ENCODE results near the gene PAWR.
A peak's percentile ranks its signal among the peaks of the same experiment; 100 is the strongest.

The PAWR gene, protein sequence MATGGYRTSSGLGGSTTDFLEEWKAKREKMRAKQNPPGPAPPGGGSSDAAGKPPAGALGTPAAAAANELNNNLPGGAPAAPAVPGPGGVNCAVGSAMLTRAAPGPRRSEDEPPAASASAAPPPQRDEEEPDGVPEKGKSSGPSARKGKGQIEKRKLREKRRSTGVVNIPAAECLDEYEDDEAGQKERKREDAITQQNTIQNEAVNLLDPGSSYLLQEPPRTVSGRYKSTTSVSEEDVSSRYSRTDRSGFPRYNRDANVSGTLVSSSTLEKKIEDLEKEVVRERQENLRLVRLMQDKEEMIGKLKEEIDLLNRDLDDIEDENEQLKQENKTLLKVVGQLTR

DNA sequence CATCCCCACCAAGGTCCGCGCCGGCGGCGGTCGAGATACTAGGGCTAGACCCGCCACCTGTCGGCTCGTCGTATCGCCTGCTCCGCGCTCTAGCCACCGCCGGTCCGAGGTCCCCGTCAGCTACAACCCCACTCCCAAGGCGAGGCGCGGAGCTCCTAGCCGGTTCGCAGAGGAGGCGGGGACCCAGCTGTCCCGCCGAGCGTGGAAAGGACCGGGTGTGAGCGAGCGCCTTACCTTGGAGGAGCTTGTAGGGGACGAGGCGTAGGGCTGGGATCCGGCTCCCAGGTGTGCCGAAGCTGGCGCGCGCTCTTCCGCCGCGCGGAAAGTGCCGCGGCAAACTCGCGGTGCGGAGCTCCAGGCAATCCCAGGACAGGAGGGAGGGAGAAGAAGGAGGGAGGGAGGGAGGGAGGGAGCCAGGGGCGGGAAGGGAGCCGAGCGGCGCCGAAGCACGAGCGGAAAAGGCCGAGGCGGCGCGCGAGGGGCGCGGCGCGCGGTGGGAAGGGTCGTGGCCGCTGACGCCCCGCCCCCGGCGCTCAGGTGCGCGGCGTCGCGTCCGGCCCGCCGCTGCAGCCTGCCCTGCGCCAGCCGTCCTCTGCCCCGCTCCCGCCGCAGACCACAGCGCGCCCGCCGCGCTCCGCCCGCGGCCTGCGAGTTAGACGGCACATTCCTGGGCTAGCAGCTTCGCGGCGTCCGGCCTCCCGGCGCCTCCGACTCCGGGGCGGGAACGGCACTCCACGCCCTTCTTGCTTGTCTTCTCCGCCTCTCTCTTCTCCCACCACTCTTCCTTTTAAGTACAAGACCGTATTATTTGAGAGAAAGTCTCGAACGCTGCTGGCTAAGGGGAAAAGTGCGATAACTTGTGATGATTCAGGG, at the start of gene PAWR:
PAWR (minus strand) TSS at position 327 of the 873 bp plus-strand sequence. CDS start 720 bp downstream, outside the sequence.
- DNase-seq (ENCODE audit: low read depth), result peak; percentile 84
- H3K27me3 ChIP-seq (replicated peaks; ENCODE audit: control insufficient read depth, insufficient read depth, low read length), result no peaks in the 10 kb centered on the region
- peaks cover 8% of the 10 kb centered on the region for H3K4me1 ChIP-seq (ENCODE audit: control insufficient read depth, insufficient read depth, low read length)
- H3K36me3 ChIP-seq (ENCODE audit: control insufficient read depth, insufficient read depth, low read length, severe bottlenecking), result no peaks in the 10 kb centered on the region
- H3K4me3 ChIP-seq (ENCODE audit: low read length), result peak within 1 kb of the TSS; percentile 86
- H3K9me3 ChIP-seq (ENCODE audit: control insufficient read depth, low read length), result no peaks in the 10 kb centered on the region
- peak within 1 kb of the TSS; percentile 79 for H3K9ac ChIP-seq (ENCODE audit: low read length)

DNA sequence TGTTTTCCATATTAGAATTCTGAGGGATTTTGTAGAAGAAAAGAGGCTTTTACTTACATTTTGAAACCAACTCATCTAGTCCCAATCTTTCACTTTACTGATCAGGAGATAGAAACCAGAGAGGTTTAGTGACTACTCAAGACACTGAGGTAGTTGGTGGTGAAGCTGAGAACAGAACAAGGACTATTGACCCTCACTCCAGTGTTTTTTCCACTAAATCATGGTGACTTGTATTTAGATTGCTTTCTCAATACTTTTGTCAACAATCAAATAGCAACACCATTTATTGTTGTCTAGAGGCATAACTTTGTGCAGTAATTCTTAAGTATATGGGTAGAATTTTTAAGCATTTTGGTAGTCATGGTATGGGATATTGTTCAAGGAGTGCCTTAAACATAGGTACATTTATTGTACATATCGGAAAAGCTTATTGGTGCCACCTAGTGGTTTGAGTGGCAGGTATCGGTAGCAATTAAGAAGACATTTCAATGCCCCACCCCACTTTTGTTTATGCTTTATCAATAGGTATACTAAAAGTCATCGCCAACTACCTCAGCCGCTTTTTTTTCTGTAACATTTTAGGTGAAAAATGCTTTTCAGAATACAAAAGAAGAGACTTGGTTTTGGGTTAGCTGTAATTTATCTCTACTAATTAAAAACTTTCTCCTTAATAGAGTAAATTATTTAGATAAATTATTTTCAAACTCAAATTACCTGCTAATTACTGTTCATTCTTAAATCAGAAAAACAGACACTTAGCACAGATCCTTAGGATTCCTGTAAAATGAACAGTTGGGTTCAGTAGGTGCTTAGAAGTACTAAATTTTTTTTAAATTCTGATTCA, 47.3 kb upstream of the PAWR start:
- H3K9me3 ChIP-seq (ENCODE audit: control insufficient read depth, low read length), result no peaks in the 10 kb centered on the region
- peak; percentile 84 for DNase-seq (ENCODE audit: low read depth)
- no peaks in the 10 kb centered on the region for H3K27me3 ChIP-seq (replicated peaks; ENCODE audit: control insufficient read depth, insufficient read depth, low read length)
- H3K4me3 ChIP-seq (ENCODE audit: low read length), result no peak overlapping the region
- peaks cover 3% of the 10 kb centered on the region for H3K4me1 ChIP-seq (ENCODE audit: control insufficient read depth, insufficient read depth, low read length)
- H3K9ac ChIP-seq (ENCODE audit: low read length), result no peak overlapping the region
- H3K36me3 ChIP-seq (ENCODE audit: control insufficient read depth, insufficient read depth, low read length, severe bottlenecking), result no peaks in the 10 kb centered on the region

- Histone ChIP-seq H3K4me3 (ENCODE audit: low read length) (no peak overlapping the region), H3K9ac (ENCODE audit: low read length) (no peak overlapping the region), H3K27me3 (replicated peaks; ENCODE audit: control insufficient read depth, insufficient read depth, low read length) (no peaks in the 10 kb centered on the region), H3K4me1 (ENCODE audit: control insufficient read depth, insufficient read depth, low read length) (no peaks in the 10 kb centered on the region), H3K9me3 (ENCODE audit: control insufficient read depth, low read length) (peaks cover 2% of the 10 kb centered on the region), H3K36me3 (ENCODE audit: control insufficient read depth, insufficient read depth, low read length, severe bottlenecking) (no peaks in the 10 kb centered on the region)
- no peak for DNase-seq (ENCODE audit: low read depth)
Measured at GRCh38 chr12:79732638-79733037, 41.9 kb upstream of the PAWR start.

DNA sequence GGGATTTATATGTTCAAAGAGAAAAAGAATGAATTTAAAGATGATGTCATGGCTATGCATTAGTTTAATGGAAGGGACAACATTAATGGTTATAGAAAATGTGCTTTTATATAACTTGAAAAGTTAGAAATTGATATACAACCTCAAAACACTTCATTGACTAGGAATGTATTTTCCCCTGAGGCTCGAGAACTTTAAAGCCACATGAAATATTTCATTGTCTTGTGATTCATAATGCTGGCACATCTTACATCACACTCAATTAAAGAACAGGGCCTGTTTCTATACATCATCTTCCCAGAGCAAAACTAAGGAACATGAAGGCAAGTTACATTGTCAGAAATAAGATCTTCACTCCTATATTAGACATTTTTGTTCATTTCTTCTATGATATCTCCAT, 35.2 kb upstream of the PAWR start:
- H3K9me3 ChIP-seq (ENCODE audit: control insufficient read depth, low read length), result peaks cover 2% of the 10 kb centered on the region
- H3K4me3 ChIP-seq (ENCODE audit: low read length), result no peak overlapping the region
- peak; percentile 76 for DNase-seq (ENCODE audit: low read depth)
- H3K9ac ChIP-seq (ENCODE audit: low read length), result no peak overlapping the region
- H3K4me1 ChIP-seq (ENCODE audit: control insufficient read depth, insufficient read depth, low read length), result peaks cover 7% of the 10 kb centered on the region
- H3K27me3 ChIP-seq (replicated peaks; ENCODE audit: control insufficient read depth, insufficient read depth, low read length), result no peaks in the 10 kb centered on the region
- H3K36me3 ChIP-seq (ENCODE audit: control insufficient read depth, insufficient read depth, low read length, severe bottlenecking), result no peaks in the 10 kb centered on the region

DNA sequence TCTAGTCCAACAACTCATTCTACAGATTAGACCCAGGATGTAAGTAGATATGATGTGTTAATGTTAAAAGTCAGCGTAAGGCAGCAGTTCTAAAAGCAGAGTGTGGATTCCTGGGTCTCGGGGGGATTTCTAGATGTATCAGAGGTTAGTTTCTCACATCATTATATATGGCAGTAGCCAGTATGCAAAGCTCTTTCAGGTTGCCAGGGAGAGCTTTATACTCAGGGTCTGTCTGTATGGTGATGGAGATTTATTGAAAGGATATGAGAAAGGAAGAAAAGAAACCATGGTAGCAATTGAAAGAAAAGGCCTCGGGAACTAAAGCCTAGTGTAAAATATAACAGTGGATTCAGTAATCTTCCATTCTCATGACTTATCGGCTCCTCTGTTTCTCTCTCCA, 26.2 kb upstream of the PAWR start:
- no peak for DNase-seq (ENCODE audit: low read depth)
- Histone ChIP-seq H3K4me3 (ENCODE audit: low read length) (no peak overlapping the region), H3K9ac (ENCODE audit: low read length) (no peak overlapping the region), H3K4me1 (ENCODE audit: control insufficient read depth, insufficient read depth, low read length) (no peaks in the 10 kb centered on the region), H3K27me3 (replicated peaks; ENCODE audit: control insufficient read depth, insufficient read depth, low read length) (no peaks in the 10 kb centered on the region), H3K36me3 (ENCODE audit: control insufficient read depth, insufficient read depth, low read length, severe bottlenecking) (no peaks in the 10 kb centered on the region), H3K9me3 (ENCODE audit: control insufficient read depth, low read length) (no peaks in the 10 kb centered on the region)

- H3K27me3 ChIP-seq (replicated peaks; ENCODE audit: control insufficient read depth, insufficient read depth, low read length), result no peaks in the 10 kb centered on the region
- no peak for DNase-seq (ENCODE audit: low read depth)
- H3K36me3 ChIP-seq (ENCODE audit: control insufficient read depth, insufficient read depth, low read length, severe bottlenecking), result no peaks in the 10 kb centered on the region
- no peaks in the 10 kb centered on the region for H3K9me3 ChIP-seq (ENCODE audit: control insufficient read depth, low read length)
- no peak overlapping the region for H3K9ac ChIP-seq (ENCODE audit: low read length)
- no peaks in the 10 kb centered on the region for H3K4me1 ChIP-seq (ENCODE audit: control insufficient read depth, insufficient read depth, low read length)
- H3K4me3 ChIP-seq (ENCODE audit: low read length), result no peak overlapping the region
Measured at GRCh38 chr12:79715308-79715707, 24.5 kb upstream of the PAWR start.

GRCh38 chr12:79710707-79711483, 20.1 kb upstream of the PAWR start:
- no peaks in the 10 kb centered on the region for H3K36me3 ChIP-seq (ENCODE audit: control insufficient read depth, insufficient read depth, low read length, severe bottlenecking)

GRCh38 chr12:79707830-79708229, 17.1 kb upstream of the PAWR start:
- Histone ChIP-seq H3K27me3 (replicated peaks; ENCODE audit: control insufficient read depth, insufficient read depth, low read length) (peaks cover 5% of the 10 kb centered on the region), H3K9ac (ENCODE audit: low read length) (no peak overlapping the region), H3K9me3 (ENCODE audit: control insufficient read depth, low read length) (no peaks in the 10 kb centered on the region), H3K4me1 (ENCODE audit: control insufficient read depth, insufficient read depth, low read length) (no peaks in the 10 kb centered on the region), H3K4me3 (ENCODE audit: low read length) (no peak overlapping the region), H3K36me3 (ENCODE audit: control insufficient read depth, insufficient read depth, low read length, severe bottlenecking) (no peaks in the 10 kb centered on the region)
- no peak for DNase-seq (ENCODE audit: low read depth)

More at GRCh38 chr12:79710707-79711483, 20.1 kb upstream of the PAWR start:
- Histone ChIP-seq H3K27me3 (replicated peaks; ENCODE audit: control insufficient read depth, insufficient read depth, low read length) (peaks cover 5% of the 10 kb centered on the region), H3K9me3 (ENCODE audit: control insufficient read depth, low read length) (no peaks in the 10 kb centered on the region), H3K4me1 (ENCODE audit: control insufficient read depth, insufficient read depth, low read length) (no peaks in the 10 kb centered on the region), H3K9ac (ENCODE audit: low read length) (no peak overlapping the region), H3K4me3 (ENCODE audit: low read length) (no peak overlapping the region)
- no peak for DNase-seq (ENCODE audit: low read depth)

GRCh38 chr12:79706676-79707075, 15.9 kb upstream of the PAWR start:
- H3K36me3 ChIP-seq (ENCODE audit: control insufficient read depth, insufficient read depth, low read length, severe bottlenecking), result no peaks in the 10 kb centered on the region
- H3K4me1 ChIP-seq (ENCODE audit: control insufficient read depth, insufficient read depth, low read length), result no peaks in the 10 kb centered on the region
- H3K27me3 ChIP-seq (replicated peaks; ENCODE audit: control insufficient read depth, insufficient read depth, low read length), result peaks cover 5% of the 10 kb centered on the region
- DNase-seq (ENCODE audit: low read depth), result no peak
- no peak overlapping the region for H3K9ac ChIP-seq (ENCODE audit: low read length)
- no peaks in the 10 kb centered on the region for H3K9me3 ChIP-seq (ENCODE audit: control insufficient read depth, low read length)
- H3K4me3 ChIP-seq (ENCODE audit: low read length), result no peak overlapping the region

DNA sequence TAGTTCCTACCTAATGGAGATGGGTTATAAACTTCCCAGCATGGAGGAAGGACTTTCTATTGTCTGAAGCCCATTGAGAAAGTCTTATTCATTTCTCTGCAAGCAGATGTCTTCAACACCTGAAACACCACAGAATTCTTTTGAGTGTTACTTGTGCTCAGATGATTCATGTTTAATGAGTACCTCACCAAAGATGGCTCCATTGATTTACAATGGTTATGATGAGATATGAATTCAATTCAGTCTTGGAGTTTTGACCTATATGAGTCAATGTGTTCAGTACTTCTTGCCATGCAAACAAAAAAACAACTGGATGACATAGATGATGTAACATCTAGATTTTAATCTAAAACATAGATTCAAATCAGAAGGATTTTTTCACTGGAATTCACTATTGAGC, 15.4 kb upstream of the PAWR start:
- Histone ChIP-seq H3K36me3 (ENCODE audit: control insufficient read depth, insufficient read depth, low read length, severe bottlenecking) (no peaks in the 10 kb centered on the region), H3K9me3 (ENCODE audit: control insufficient read depth, low read length) (no peaks in the 10 kb centered on the region), H3K4me1 (ENCODE audit: control insufficient read depth, insufficient read depth, low read length) (no peaks in the 10 kb centered on the region), H3K27me3 (replicated peaks; ENCODE audit: control insufficient read depth, insufficient read depth, low read length) (peaks cover 5% of the 10 kb centered on the region), H3K9ac (ENCODE audit: low read length) (no peak overlapping the region), H3K4me3 (ENCODE audit: low read length) (no peak overlapping the region)
- DNase-seq (ENCODE audit: low read depth), result no peak
